Dedifferentiated amniotic fluid mesenchymal stem cell (primary cell): ENCODE results near the gene TOLLIP.

Source experiments
- DNase-seq: peaks from one replicate; pipeline ENCODE4 v3.0.0-alpha.2; 2016; ENCODE audit errors: extremely low spot score

The TOLLIP gene

GRCh38 chr11:1310772-1311468 lies 1.5 kb upstream of the TOLLIP start:
- DNase-seq: no peak

- DNase-seq: no peak
These were observed 871 bp upstream of the TOLLIP start for GRCh38 chr11:1310318-1310687.

DNA sequence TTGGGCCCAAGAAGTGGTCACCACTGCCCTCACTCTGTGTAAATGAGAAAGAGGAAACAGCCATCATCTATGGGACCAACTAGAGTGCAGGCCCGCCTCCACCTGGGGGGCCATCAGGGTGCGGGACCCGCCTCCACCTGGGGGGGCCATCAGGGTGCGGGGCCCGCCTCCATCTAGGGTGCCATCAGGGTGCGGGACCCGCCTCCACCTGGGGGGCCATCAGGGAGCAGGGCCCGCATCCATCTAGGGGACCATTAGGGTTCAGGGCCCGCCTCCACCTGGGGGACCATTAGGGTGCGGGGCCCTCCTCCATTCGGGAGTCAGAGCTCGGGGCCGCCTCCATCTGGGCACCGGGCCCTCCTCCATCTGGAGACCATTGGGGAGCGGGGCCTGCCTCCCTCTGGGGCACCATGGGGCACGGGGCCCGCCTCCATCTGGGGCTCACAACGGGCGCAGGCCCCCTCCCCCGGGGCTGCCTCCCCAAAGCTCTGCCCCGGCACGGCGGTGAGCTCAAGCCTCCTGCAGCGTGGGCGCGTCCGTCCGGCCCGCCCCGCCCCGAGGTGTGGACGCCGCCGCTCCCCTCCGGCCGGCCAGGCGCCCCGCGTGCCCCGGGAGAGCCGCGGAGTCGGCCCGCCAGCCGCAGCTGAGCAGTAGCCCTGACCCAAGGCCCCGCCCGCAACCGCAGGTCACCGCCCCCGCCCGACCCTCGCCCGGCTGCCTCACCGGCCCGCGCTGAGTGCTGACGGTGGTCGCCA lies 512 bp downstream of the TOLLIP start:
- no peak for DNase-seq

- DNase-seq: no peak
These were observed 1.3 kb downstream of the TOLLIP start for GRCh38 chr11:1307998-1308742.

GRCh38 chr11:1307163-1307870 lies 2.1 kb downstream of the TOLLIP start:
- DNase-seq: no peak

GRCh38 chr11:1306186-1307162 lies 3.0 kb downstream of the TOLLIP start:
- no peak for DNase-seq

DNA sequence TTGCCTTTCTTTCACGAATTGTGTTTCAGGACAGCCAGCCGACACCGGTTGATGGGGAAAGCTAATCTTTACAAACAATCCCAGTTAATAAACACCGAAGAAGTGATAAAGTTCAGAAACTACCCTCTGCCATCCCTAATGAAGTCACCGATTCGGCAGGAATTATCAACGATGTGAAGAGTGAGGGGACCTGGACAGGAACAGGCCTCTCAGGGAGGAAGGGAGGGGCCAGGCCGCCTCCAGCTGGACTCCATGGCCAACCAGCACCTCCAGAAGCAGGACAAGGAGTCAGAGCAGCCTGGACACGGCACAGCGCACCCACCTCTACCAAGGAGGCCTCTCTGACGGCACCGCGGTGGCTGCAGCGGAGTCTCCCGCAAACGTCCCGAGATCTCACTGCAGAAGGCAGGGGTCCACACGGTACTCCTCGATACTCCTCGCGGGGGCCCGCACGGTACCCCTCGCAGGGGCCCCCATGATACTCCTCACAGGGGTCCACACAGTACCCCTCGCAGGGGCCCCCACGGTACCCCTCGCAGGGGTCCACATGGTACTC lies 3.9 kb downstream of the TOLLIP start:
- DNase-seq: no peak

DNA sequence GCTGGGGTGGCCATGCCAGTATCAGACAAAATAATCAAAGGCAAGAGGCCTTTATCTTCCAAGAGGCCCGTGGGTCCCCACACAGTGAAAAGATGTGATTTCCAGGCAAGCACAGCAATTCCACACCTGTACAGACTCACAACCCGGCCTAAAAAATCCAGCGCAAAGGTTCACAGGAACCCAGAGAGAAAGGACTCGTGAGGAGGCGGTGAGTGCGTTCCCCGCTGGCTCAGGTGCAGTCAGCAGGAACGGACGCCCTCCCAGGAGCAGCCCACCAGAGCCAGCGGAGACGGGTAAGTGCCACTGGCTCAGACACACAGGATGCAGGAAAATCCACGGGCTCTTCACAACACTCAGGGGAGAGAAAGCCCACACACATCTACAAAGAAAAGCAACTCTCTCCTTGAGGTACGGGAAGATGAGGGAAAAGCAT lies 4.4 kb downstream of the TOLLIP start:
- no peak for DNase-seq

GRCh38 chr11:1304380-1304779 lies 5.1 kb downstream of the TOLLIP start:
- DNase-seq: no peak

- DNase-seq: no peak
These were observed 5.5 kb downstream of the TOLLIP start for GRCh38 chr11:1303973-1304372.

DNA sequence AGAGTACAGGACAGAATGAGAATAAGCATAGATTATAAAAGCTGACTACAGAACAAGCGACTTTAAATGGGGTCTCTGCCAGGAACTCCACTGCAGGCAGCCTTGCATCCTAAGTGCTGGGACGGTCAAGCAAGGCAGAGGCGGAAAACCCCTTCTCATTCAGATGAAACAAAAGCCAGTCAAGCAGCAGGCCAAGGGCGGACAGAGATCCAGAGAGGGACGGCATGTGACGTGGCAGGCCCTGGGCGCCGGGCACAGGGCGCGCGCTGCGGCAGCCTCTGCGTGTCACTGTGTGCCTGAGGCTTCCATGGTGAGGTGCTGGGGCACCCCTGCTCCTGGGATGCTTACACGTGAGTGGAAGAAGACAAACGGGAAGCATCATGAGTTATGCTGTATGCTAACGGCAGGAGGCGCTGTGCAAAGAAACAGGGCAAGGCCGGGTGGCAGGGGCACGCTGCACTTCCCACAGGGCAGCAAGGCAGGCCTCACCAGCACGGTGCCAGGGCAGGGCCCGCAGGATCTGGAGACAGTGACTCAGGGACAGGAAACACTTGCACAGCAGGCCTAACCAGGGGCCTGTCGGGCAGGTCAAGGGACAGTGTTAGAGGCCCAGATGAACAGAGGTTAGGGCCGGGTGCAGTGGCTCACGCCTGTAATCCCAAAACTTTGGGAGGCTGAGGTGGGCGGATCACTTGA lies 6.2 kb downstream of the TOLLIP start:
- DNase-seq: no peak

DNA sequence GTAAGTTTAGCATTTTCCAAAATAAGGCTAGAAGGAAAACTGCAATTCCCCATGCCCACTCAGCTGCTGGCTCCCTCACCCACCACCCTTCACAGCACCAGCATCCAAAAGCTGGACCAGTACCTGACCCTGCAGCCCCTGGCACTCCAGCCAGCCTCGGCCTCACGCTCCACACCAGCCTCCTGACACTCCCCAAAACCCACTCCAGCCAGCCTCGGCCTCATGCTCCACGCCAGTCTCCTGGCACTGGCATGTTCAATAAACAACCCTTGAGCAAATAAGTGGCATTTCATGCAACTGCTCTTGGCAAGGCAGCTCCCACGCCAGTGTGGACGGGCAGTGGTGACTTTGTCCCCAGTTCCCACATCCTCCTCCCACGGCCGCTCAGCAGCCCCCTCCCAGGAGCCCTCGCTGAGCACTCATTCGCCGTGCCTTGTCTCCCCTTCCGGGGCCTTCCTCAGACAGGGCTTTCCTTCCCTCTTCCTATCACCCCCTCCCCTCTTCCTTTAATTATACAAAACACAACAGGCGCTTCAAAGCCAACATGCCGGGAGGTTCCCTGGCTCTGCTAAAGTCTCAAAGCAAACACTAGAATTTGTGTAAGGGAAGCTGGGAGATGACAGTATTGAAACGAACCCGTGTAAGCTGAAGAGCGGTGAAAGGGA lies 6.8 kb downstream of the TOLLIP start:
- DNase-seq: no peak

DNA sequence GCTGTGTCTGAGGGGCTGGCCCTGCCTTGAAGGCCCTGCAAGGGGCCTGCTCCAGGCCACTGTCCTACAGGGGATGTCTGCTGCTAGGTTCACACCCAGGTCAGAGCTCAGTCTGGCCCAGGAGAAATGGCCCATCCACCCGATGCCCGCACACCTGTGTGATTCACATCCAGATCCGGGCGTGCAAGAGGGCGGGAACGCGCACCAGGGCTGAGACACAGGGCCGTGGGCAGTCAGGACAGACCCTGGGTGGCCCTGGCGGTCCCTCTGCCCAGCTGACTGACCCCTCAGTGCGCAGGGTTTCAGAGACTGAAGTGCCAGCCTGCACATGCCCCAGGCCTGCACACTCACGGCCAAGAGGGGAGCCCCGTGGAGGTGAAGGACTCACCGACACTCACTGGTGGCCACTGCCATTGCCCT lies 7.4 kb downstream of the TOLLIP start:
- DNase-seq: no peak

GRCh38 chr11:1301220-1302000 lies 8.0 kb downstream of the TOLLIP start:
- no peak for DNase-seq

GRCh38 chr11:1300569-1301187 lies 8.8 kb downstream of the TOLLIP start:
- DNase-seq: no peak

DNA sequence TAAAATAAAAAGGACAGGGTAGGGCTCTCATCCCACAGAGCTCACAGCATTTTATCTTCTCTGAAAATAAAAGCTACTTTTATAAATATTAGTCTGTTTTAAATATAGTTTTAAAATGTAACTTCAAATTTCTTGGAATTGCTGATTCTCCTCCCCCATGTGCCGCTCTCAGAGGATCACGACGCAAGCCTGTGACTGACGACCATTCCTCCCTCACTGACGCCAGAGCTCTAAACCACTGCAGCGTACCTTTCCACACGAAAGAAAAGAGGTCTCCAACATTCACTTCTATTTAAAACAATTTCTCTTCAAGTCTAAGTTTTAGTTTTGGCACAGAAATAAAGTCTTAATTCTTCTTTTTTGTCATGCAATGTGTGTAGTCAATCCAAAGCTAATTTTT lies 9.3 kb downstream of the TOLLIP start:
- DNase-seq: no peak

DNA sequence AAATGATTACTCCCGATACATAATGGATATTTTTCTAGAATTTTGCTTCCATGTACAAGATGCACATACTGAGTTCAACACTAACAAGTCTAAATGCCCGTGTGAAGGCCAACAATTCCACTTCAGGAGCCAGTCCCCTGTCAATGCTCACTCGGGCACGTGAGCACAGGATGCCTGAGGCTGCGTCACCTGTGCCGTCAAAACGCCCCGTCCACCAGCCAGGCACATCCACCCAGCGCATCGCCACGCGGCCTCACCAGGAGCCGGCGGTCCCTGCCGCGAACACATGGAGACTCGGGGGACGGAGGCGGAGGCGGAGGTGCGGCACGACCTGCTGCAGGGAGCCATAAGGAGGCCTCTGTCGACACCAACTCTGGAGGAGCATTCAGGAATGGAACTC lies 9.8 kb downstream of the TOLLIP start:
- DNase-seq: no peak
